Epithelial cell of proximal tubule (primary cell): ENCODE results near the gene MAGI2. TPM values are rescaled to one million over a fixed set of nuclear protein-coding genes. Genes with fewer than 3 reads are reported as not detected.

Experiments used
- DNase-seq: peaks from one replicate; pipeline ENCODE4 v3.0.0-alpha.2; 2011; ENCODE audit warnings: low read depth
- H3K4me3 ChIP-seq: 2 replicates; pipeline ENCODE4 v1.5.1; 2011; ENCODE audit warnings: low read depth, mild to moderate bottlenecking, low read length
- total RNA-seq: library from RNA; depleted of rRNA; stranded (reverse); fragments of >200 nt; gene quantifications from 2 replicates; pipeline ENCODE4 v1.2.3, GENCODE V29; 2015
- TF ChIP-seq, protein P1 (sequence below): conservative IDR thresholded peaks from 2 replicates; pipeline ENCODE4 v1.5.1; 2012; ENCODE audit warnings: low read depth, mild to moderate bottlenecking, low read length

The MAGI2 gene
- total RNA-seq, 1 donor from 2014 or later = 0.92 TPM

DNA sequence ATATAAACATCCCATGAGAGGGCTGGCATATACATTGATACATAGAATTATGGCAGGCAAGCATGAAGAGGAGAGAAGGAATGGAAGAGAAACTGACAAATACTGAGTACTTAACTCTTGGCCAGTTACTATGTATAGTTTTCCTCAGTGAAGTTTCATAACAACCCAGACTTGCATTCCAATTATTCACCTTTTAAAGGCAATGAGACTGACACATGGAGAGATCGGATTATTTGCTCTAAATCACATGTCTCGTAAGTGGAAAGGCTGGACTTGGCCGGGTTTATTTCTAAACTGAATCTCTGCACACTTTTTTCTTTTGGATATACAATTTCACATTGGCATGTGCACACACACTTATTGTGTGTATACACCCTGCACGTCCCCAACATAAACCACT is 1106.6 kb downstream of the MAGI2 start:
- no peak for DNase-seq
- H3K4me3 ChIP-seq = no peak overlapping the region
- TF ChIP-seq, protein P1, sequence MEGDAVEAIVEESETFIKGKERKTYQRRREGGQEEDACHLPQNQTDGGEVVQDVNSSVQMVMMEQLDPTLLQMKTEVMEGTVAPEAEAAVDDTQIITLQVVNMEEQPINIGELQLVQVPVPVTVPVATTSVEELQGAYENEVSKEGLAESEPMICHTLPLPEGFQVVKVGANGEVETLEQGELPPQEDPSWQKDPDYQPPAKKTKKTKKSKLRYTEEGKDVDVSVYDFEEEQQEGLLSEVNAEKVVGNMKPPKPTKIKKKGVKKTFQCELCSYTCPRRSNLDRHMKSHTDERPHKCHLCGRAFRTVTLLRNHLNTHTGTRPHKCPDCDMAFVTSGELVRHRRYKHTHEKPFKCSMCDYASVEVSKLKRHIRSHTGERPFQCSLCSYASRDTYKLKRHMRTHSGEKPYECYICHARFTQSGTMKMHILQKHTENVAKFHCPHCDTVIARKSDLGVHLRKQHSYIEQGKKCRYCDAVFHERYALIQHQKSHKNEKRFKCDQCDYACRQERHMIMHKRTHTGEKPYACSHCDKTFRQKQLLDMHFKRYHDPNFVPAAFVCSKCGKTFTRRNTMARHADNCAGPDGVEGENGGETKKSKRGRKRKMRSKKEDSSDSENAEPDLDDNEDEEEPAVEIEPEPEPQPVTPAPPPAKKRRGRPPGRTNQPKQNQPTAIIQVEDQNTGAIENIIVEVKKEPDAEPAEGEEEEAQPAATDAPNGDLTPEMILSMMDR = no peak

DNA sequence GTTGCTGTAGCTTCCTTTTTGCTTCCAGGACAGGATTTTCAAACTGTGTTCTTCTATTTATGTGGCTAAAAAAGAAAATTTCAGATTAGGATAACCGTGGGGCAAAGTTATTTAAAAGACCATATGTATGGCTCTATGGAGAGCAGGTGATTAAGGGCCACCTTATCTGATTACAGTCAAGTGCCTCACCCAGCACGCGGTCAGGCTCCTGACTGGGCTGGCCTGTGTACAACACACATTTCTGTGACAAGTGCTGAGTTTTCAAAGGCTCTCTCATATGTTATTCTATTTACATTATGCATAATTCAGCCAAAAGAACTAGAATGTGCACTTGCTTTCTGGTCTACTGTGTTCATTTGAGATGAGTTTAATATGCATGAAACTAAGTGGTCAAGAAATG is 1107.5 kb downstream of the MAGI2 start:
- H3K4me3 ChIP-seq = no peak overlapping the region
- TF ChIP-seq, protein P1 = no peak
- DNase-seq = no peak

DNA sequence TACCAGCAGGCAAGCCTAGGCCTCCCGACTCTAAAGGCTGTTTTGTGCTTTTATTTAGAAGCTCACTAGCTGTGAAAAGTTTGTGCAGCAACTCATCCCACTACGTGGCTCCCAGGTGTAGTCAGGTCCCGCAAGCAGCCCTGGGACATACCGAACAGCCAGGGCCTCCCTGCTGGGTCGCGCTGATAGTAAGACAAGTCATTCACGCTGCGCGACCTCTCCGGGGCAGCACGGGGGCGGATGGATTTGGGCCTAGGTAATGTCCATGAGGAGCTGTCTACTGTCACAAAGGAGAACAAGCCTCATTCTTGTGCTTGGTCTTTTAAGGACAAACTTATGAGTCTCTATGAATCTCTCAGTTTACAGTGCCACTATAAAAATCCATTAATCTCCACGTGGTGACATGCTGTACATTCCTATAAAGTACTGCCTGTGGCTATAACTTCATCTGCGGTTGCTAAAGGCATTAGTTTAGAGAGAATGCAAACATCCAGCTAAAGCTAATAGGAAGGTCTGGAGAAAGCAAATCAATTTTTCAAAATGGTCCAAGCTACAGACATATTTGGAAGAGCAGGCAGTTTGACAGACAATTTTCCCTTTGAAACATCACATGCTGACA is 1108.1 kb downstream of the MAGI2 start:
- DNase-seq = no peak
- H3K4me3 ChIP-seq = no peak overlapping the region
- TF ChIP-seq, protein P1 = no peak

DNA sequence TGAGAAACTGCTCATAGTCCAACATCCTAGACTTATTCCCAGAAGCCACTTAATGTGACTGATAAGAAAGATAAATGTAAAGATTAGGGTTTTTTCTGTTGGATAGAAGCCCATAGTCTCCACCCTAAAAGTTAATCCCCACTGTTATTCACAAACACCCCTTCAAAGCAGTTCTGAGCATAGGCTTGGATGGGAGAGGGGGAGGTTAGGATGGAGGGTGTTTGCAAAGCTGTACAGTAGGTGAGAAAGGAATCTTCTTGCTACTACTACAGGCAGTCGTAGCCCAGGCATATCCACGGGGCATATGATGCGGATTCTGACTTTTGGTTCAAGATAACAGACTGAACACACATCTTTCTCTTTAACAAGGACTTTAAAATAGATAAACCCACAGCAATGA is 1119.0 kb downstream of the MAGI2 start:
- no peak overlapping the region for H3K4me3 ChIP-seq
- no peak for DNase-seq
- TF ChIP-seq, protein P1 = no peak

DNA sequence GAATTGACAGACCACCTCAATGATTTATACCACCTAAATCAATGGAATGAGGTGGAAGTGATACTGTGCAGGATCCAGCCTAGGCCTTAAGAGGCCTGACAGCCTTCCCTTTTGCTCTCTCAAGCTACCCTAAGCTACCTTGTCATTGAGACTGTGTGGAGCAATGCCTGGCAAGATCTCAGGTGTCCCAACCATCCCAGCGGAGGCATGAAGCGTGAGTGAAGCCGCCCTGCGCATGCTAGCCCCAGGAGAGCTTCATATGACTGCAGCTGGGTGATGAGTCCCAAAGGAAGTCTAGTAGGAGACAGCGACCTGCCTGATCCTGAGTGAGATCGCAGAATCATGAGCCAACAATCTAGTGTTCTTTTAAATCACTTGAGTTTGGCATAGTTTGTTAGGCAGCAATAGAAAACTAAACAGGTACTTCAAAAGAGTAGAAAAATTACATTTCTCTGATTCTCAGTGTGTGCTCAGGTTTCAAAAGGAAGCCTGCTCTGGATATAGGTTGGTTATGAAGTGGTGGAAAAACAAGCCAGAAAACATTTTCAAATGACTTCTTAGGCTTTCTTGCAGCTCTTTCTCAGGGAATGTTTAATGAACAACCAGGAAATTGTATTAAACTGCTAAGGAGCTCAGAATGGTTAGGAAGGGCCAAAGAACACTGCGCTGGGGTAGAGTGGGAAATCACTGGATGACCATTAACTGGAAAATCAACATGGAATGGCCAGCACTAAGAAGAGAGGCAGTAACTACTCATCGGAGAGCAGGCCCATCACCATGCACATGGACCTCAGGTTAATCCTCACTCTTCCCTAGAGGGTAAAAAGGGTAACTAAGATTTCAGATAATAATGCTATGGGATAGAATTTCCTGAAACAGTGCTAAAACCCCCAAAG is 1119.7 kb downstream of the MAGI2 start:
- TF ChIP-seq, protein P1 = no peak
- DNase-seq = no peak
- no peak overlapping the region for H3K4me3 ChIP-seq

DNA sequence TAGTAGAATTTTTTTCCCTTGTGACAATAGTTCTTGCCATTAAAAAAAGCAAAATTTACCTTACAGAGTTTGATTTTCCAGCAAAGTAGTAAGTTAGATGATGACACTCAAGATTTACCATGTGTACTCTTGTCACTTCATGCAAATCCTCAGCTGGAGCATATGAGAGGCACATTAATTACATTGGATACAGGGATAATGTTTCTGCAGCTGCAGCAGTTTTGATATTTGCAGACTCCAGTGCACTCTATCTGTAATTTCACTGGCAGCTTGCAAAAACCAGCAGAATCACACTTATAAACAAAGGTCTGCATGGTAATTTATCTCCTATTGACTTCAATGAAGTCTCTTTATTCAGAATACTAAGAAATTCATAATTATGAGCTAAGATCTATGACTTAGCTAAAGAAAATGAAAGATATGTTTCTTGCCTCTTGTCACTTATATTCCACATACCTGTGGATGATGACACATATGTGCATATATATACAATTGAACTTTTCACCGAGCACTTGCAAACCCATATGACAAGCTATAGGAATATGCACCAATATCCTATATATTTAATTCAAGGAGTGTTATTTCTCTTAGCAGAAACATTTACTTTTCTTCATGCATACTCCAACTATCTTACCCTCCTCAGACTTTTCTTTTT is 1124.3 kb downstream of the MAGI2 start:
- no peak overlapping the region for H3K4me3 ChIP-seq
- TF ChIP-seq, protein P1 = no peak
- DNase-seq = no peak
